Progenitor cell of endocrine pancreas (in vitro differentiated cells): ENCODE results near the gene FAM216B. TPM values are rescaled to one million over a fixed set of nuclear protein-coding genes. Genes with fewer than 3 reads are reported as not detected.
A peak's percentile ranks its signal among the peaks of the same experiment; 100 is the strongest.
"Not testable (repeated sequence)": the region's sequence is repeated elsewhere in the genome, so short reads cannot be mapped to it uniquely, and the experiment has no call there.

Experiments
- DNase-seq: peaks from one replicate; pipeline ENCODE4 v3.0.0; 2021; ENCODE audit warnings: low spot score; ENCODE audit not compliant: unreplicated experiment
- H3K27ac Mint-ChIP-seq: 2 replicates; pipeline ENCODE4 v1.8.0; 2021; ENCODE audit warnings: mild to moderate bottlenecking, moderate library complexity, mixed read lengths
- H3K27me3 Mint-ChIP-seq: 2 replicates; pipeline ENCODE4 v1.8.0; 2021; ENCODE audit warnings: mixed read lengths
- H3K36me3 Mint-ChIP-seq: 2 replicates; pipeline ENCODE4 v1.8.0; 2022; ENCODE audit warnings: mixed read lengths; ENCODE audit not compliant: insufficient read depth
- H3K4me1 Mint-ChIP-seq: 2 replicates; pipeline ENCODE4 v1.8.0; 2021; ENCODE audit warnings: low read depth, mixed read lengths
- H3K4me3 Mint-ChIP-seq: 2 replicates; pipeline ENCODE4 v1.8.0; 2021; ENCODE audit warnings: low read depth, mild to moderate bottlenecking, moderate library complexity, mixed read lengths
- H3K9me3 Mint-ChIP-seq: 2 replicates; pipeline ENCODE4 v1.8.0; 2021; ENCODE audit warnings: low read depth, mixed read lengths
- total RNA-seq: library from RNA; stranded (reverse); gene quantifications from 2 replicates; pipeline ENCODE4 v1.2.1, GENCODE V29; 2021
- TF ChIP-seq, protein P1 (sequence below): fragments of 200-600 bp; sonication (generic); IDR thresholded peaks from one replicate; pipeline ENCODE4 v1.5.0; 2021; ENCODE audit warnings: antibody characterized with exemption, mild to moderate bottlenecking; ENCODE audit not compliant: unreplicated experiment

FAM216B gene
- total RNA-seq, 1 donor from 2014 or later, result not detected

DNA sequence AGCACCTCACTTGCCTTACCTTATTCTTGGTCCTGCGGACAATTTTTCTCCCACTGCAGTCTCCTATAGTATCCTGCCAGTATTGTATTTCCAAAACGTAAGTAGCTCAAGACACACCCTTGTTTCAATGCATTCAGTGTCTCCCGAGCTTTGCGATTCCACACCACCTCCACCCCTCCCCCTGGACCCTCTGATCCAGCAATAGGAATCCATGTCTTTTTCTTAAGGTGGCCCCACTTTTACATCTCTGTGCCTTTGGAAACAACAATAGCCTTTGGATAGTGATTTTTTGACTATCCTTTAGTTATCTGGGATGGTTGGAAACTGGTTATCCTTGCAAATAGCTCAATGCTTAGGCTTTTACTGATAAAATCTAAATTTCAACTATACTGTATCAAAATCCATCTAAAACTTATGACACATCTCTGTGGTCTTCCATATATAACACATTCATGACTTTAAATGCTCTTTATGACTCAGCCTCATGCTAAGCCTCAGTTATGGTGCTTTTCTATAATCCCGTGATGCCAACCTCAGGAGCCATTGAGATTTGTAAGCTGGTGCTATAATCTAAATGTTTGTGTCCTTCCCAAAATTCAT is 27.1 kb downstream of the FAM216B start:
- TF ChIP-seq, protein P1, sequence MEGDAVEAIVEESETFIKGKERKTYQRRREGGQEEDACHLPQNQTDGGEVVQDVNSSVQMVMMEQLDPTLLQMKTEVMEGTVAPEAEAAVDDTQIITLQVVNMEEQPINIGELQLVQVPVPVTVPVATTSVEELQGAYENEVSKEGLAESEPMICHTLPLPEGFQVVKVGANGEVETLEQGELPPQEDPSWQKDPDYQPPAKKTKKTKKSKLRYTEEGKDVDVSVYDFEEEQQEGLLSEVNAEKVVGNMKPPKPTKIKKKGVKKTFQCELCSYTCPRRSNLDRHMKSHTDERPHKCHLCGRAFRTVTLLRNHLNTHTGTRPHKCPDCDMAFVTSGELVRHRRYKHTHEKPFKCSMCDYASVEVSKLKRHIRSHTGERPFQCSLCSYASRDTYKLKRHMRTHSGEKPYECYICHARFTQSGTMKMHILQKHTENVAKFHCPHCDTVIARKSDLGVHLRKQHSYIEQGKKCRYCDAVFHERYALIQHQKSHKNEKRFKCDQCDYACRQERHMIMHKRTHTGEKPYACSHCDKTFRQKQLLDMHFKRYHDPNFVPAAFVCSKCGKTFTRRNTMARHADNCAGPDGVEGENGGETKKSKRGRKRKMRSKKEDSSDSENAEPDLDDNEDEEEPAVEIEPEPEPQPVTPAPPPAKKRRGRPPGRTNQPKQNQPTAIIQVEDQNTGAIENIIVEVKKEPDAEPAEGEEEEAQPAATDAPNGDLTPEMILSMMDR, result no peak
- H3K4me1 Mint-ChIP-seq, result no peaks in the 10 kb centered on the region
- no peaks in the 10 kb centered on the region for H3K36me3 Mint-ChIP-seq
- no peaks in the 10 kb centered on the region for H3K27me3 Mint-ChIP-seq
- no peaks in the 10 kb centered on the region for H3K9me3 Mint-ChIP-seq
- H3K4me3 Mint-ChIP-seq, result no peak overlapping the region
- no peak overlapping the region for H3K27ac Mint-ChIP-seq
- DNase-seq, result no peak

DNA sequence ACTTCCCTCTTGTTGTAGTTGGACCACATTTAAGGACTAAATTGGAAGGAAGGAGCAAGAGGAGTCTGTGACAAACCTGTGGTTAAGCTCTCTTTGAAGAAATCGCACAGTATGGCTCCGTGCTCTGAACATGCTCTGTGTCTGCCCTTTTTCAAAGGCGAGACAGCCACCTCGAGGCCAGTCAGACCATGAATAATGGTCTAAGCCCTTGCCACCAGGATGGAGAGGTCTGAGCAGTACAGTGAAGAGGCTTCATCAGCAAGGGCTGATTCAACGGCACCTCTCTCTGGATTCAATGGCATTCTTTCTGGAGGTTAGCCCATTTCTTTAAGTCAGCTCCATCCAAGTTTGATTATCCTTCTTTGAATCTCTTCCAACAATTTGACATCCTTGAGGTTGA is 30.9 kb downstream of the FAM216B start:
- no peak for DNase-seq
- Mint-ChIP-seq H3K4me3 (no peak overlapping the region), H3K4me1 (peaks cover 2% of the 10 kb centered on the region), H3K27ac (no peak overlapping the region), H3K27me3 (no peaks in the 10 kb centered on the region), H3K9me3 (no peaks in the 10 kb centered on the region), H3K36me3 (no peaks in the 10 kb centered on the region)
- TF ChIP-seq, protein P1, result no peak

GRCh38 chr13:42814868-42815267 is 33.5 kb downstream of the FAM216B start:
- no peak overlapping the region for H3K4me3 Mint-ChIP-seq
- no peak for DNase-seq
- no peaks in the 10 kb centered on the region for H3K27me3 Mint-ChIP-seq
- TF ChIP-seq, protein P1, result no peak
- no peak overlapping the region for H3K27ac Mint-ChIP-seq
- H3K36me3 Mint-ChIP-seq, result peaks cover 6% of the 10 kb centered on the region
- peaks cover 2% of the 10 kb centered on the region for H3K4me1 Mint-ChIP-seq
- peaks cover 18% of the 10 kb centered on the region for H3K9me3 Mint-ChIP-seq

DNA sequence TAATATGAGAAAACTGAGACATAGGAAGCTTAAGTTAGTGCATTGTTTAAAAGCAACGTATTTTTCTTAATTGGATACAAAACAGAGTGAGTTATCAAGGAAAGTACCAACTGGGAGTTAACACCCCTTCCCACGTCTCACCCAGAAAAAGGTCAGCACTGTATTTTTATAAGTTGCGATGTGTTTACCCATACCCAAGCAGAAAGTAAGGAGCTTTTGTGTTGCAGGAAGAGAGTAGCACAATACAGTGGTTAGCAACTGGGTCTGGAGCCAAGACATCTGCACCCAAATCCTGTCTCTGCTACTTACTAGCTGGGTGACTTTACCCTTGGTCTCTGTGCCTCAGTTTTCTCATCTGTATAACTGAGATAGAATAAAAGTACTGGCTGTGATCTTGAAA is 34.3 kb downstream of the FAM216B start:
- H3K36me3 Mint-ChIP-seq, result peaks cover 6% of the 10 kb centered on the region
- H3K9me3 Mint-ChIP-seq, result peaks cover 18% of the 10 kb centered on the region
- TF ChIP-seq, protein P1, result no peak
- H3K27ac Mint-ChIP-seq, result no peak overlapping the region
- H3K4me1 Mint-ChIP-seq, result peaks cover 2% of the 10 kb centered on the region
- H3K4me3 Mint-ChIP-seq, result no peak overlapping the region
- DNase-seq, result no peak
- no peaks in the 10 kb centered on the region for H3K27me3 Mint-ChIP-seq

DNA sequence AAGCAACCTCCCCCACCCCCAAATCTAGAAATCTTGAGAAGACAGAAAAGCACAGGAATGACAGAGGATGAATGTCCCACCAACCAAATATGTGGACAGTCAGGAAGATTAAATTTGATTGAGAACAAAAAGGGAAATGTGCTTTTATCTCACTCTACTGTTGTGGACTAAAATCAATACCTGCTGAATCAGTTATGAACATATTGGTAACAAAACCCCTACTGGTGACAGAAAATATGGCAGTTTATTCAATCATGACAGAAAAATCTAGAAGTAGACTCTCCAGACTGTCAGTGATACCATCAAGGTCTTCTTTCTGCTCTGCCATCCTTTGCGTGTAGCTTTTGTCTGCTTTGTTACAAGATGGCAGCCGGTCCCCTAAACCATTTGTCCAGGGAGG is 35.2 kb downstream of the FAM216B start:
- TF ChIP-seq, protein P1, result peak; percentile 22
- no peaks in the 10 kb centered on the region for H3K27me3 Mint-ChIP-seq
- H3K4me1 Mint-ChIP-seq, result peaks cover 2% of the 10 kb centered on the region
- H3K27ac Mint-ChIP-seq, result no peak overlapping the region
- peaks cover 6% of the 10 kb centered on the region for H3K36me3 Mint-ChIP-seq
- H3K4me3 Mint-ChIP-seq, result no peak overlapping the region
- DNase-seq, result no peak
- peaks cover 18% of the 10 kb centered on the region for H3K9me3 Mint-ChIP-seq

- not testable (repeated sequence) for H3K27me3 Mint-ChIP-seq, DNase-seq, H3K27ac Mint-ChIP-seq, H3K4me1 Mint-ChIP-seq, H3K36me3 Mint-ChIP-seq, H3K4me3 Mint-ChIP-seq
- H3K9me3 Mint-ChIP-seq, result peaks cover 18% of the 10 kb centered on the region
Measured at GRCh38 chr13:42819687-42820086, 38.3 kb downstream of the FAM216B start.
